GM21447 (cell line): ENCODE data around the gene ADAMTS2.

Experiments used
- ATAC-seq: cut with Tn5 transposase; IDR thresholded peaks from one replicate; pipeline ENCODE4 v1.9.1; 2021; ENCODE audit not compliant: unreplicated experiment

The ADAMTS2 gene

DNA sequence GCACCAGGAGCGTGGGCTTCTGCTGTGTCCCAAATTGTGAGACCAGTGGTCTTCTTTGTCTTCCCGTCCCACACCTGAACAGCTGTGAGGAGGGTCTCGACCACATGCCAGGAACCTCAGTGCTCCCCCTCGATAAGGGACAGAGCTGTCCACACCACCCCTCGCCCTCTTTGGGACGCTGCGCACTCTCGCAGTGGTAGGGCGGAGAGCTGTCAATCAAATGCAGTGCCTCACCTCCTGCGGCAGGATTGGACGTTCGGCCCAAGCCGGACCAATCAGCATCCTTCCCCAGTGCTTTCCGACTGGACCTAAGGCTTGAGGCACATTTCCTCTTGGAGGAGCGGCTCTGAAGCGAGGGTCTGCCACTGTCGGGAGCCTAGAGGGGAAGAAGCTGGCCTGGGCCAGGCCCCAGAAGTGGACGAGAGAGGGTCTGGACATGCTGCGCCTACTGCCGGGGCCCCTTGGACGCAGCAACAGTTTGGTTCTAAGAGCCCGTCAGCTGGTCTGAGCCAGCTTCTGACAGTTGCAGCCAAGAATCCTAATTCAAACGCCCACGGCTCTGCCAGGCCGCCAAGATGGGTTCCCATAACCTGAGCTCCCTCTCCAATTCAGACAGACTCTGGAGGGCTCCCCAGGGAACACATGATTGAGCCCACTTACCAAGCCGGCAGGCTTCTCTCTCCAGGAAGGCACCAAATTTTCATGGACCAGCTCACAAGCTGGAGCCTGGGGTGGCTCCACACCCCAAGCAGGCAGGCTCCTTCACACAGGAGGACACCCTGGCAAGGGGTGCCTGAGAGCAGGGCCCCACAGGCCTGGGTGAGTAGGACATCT, 28.1 kb upstream of the ADAMTS2 start:
- no peak for ATAC-seq

DNA sequence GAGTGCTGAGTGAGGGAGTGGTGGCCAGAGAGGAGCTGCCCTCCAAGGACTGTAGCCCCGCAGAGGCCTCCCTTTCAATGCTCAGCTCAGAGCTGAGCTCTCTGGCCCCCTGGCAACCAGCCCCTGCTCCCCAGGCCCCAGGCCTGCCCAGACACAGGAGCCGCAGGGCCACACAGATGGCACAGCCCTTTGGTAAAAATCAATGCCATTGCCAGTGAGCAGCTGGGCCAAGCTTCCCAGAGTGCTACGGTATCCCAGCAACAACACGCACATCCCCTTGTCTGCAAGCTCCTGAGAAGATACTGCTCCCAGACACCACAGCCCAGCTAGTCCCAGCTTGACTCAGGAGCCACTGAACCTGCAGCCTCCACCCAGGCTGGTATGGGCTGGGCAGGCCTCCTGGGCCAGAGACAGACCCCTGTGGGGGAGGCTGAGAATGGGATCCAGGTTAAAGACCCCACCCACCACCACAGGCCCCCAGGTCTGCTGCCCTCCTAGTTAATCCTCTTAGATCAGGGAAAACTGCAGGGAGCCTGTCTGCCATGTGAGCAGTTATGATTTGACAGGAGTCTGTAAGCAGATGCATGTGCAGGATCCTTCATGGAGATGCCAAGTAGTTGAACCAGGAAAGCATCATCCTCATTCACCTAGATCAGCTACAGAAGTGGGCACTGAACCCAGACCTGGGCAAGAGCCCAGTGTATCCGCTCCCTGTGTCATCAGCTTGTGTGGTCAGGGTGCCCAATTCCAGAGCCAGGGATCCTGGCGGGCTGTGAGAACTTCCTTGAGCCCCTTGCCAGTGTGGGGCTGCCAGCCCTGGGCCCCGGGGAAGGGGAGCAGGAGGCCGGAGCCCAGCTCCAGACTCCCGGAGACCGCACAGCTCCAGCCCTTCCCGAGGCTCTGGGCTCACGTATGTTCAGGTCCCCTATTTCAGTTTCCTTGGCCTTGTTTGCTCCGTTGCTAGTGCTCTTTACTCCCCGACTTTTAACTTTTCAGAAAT, 26.7 kb upstream of the ADAMTS2 start:
- ATAC-seq = no peak

DNA sequence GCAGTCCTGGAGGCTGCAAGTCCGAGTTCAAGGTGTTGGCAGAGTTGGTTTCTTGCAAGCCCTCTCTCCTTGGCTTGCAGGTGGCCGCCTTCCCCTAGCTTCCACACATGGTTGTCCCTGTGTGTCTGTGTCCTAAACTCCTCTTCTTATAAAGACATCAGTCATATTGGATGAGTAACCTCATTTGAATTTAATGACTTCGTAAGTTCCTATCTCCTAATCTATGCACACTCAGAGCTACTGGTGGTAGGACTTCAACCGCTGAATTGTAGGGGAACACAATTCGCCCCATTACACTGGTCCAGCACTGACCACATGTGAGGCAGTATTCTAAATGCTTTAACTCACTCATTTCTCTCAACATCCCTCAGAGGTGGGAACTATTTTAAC, 25.9 kb upstream of the ADAMTS2 start:
- no peak for ATAC-seq

DNA sequence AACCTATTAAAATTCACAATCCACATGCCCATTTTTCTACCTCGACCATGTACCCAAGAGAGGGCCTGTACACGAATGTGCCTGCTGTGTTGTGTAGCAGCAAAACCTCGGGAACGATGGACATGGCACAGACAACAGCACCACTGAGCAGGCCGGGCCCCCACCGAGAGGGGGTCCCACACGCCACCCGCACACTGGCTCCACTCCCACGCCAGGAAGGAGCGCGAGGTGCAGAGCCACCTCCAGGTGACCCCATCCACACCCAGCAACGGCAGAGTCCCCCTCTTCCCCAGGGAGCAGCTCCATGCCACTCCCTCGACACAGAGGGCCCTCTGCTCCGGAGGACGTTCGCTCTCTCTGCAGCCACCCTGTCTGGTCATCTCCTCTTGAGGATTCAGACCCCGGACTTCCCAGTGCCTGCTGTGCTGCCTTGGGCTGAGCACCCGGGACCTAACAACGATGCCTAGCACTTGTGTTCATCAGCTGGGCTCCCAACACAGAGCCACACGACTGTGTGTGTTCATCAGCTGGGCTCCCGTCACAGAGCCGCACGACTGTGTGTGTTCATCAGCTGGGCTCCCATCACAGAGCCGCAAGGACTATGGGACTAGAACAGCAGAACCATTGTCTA, 25.3 kb upstream of the ADAMTS2 start:
- ATAC-seq = no peak

DNA sequence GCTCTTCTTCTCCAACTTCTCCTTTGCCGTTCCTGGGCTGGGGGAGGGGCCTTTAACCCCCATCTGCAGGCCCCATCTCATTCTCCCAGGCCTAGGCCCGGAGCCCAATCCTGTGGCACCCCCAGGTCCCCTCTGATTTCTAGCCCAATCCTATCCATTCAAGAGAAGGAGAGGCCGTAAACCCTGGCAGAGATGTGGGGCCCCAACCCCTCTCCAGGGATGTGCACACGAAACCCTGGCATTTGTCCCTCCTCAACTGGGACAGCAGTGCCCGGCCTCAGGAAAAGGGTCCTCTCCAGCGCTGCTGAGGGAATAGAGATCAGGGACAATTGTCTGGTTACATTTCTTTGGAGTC, 24.2 kb upstream of the ADAMTS2 start:
- no peak for ATAC-seq

DNA sequence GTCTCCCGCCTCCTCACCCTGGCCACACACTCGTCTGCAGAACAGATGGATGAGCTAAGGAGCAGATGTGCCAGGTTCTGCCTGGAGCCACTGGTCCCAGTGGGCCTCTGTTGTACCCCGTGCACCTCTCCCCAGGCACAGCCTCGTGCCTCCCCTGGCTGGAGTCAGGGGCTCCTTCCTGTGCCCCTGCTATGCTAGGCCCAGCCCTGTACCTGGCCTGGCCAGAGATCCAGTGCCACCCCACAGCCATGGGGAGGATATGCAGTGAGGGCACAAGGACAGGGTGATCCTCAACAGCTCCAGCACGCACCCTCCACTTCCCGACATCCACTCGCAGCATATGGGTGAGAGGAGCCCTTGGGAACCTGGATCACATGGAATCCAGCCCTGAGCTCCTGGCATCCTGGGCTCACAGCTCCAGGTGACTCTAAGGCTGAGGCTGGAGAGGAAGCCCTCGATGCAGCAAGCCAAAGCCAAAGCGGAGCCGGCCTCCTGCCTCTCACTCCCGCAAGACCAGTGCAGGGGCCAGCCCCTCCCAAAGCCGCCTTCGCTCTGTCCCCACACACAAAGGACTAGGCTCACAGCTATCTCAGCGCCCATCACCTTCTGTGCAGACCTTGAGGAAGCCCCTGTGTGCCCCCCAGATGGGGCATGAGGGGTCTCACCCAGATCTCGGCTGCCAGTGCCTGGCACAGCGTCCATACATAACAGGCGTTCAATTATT, 23.7 kb upstream of the ADAMTS2 start:
- ATAC-seq = no peak

DNA sequence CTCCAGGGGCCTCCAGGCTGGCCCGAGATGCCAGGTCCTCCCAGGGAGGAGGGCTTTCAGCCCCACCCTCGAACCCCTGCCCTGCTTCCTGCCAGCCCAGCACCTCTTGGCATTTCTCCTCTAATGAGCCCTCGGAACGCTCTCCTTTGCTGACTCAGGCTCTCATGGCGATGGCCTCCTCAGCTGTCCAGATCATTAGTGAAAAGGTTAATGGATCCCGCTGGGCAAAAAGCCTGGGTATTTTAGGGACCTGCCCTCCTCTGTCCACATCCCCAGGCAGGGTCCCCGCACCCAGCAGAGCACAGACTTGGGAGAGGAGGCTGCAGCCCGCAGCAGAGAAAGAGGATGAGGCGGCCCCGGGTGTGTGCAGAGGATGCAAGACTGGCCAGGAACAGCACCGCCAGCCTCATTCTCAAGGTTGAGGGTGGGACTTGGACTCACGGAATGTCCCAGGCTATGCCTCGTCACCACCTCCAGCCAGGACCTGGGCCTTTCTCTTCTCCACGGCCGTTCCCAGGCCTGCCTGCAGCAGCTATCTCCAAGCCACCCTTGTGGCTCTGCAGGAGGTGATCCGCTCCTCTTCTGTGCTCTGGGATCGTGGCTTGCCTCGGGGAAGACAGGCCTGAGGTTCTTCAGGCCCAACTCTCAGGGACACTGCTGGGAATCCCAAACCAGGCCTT, 23.0 kb upstream of the ADAMTS2 start:
- no peak for ATAC-seq

DNA sequence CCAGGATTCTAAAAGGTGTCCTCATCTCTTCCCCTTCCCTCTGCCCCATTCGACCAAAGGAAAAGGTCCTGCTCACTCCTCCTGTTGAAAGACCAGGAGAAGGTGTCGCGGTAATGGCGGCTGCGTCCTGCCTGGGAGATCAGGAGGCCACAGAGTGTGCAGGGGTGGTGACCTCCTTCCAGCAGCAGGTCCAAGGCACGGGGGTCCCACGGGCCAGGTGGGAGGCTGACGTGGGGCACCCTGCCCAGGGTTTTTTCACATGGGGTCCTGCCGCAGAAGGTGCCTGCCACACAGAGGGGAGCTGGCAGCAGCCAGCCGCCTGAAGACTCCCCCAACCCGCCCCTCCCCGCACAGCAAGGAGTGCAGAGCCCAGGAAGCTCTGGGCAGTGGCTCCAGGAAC, 22.2 kb upstream of the ADAMTS2 start:
- ATAC-seq = no peak

DNA sequence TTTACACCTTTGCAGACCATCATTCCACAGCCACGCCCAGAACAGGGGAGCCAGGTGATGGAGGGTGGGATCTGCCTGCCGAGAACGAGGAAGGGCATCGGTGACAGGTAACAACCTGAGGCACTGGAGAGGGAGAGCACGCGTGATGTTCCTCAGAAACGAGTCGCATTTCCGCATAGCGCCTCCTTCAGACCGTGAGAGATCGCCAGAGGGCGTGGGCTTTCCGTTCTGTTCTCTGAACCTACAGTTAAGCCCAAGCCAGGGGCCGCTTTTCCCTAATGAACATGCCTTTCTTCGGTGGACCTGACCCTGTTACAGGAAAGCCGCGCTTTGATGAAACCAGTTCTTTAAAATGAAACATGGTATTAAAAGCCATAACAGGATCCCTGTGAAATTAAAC, 17.1 kb upstream of the ADAMTS2 start:
- no peak for ATAC-seq

DNA sequence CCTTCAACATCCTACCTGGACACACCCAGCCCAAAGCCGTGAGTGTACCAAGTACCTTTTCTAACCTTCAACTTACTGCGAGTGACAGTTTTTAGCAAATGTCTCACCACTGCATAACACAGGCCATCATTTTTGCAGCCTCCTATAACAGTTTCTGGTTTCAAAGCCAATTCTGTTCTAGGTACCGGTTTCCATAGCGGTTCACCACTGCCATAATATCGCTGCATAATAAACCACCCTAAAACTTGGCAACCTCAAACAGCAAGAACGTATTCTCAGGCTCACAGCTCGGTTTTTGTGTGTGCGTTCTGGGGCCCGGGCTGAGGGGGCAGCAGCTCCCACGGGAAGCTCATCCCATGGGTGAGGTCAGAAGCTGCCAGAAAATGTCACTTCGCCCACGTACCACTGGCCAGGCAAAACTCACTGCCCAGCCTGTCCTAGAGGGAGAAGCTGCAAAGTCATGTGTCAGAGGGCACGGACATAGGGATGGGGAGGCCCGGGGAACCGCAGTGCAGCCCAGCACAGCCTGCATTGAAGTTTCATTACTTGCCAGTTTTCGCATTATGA, 15.9 kb upstream of the ADAMTS2 start:
- no peak for ATAC-seq

DNA sequence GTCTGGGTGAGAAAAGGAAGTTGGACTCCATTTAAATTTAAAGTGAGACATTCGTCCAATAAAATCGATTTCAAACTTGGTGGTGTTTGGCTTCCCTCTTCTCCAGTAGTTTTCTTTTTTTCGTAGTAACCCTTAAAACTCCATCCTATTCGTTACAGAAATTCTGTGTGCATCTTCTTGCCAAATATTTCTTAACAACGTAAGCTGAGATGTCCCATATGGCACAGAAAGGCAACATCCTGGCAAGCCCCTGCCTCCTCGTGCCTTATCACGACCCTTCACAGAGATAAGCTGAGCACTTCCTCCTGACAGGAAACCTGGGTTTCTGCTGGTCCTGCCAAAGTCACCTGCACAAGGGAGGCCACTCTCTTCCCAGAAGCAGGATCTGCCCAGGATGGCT, 11.8 kb upstream of the ADAMTS2 start:
- no peak for ATAC-seq

DNA sequence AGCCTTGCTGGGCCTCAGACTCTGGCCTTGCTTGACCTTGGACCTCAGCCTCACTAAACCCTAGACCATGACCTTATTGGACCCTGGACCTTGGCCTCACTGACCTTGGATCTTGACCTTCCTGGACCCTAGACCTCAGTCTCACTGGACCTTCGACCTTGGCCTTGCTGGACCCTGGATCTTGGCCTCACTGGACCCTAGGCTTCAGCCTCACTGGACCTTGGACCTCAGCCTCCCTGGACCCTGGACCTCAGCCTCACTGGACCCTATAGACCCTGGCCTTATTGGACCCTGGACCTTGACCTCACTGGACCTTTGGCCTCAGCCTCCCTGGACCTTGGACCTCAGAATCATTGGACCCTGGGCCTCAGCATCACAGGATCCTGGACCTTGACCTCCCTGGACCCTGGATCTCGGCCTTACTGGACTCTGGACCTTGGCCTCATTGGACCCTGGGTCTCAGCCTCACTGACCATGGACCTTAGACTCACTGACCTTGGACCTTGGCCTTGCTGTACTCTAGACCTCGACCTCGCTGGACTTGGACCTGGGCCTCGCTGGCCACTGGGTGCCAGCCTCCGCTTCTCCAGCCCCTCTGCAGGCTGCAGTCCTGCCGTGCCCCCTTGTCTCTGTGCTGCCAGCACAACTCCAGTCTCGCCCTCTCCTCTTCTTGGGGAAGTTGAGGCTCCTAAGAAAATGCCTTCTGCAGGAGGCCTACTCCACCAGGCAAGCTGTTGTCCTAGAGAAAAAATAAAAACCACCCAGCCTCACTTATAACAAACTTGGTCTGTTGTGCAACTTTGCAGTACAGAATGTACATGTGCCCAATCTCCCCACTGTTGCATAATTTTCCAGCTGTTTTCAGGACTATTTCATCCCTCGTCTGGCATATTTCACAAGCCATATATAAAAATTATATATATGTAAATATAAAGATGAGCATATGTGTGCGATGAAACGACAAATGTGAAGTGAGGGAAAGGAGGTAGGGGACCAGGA, 11.0 kb upstream of the ADAMTS2 start:
- ATAC-seq = no peak

DNA sequence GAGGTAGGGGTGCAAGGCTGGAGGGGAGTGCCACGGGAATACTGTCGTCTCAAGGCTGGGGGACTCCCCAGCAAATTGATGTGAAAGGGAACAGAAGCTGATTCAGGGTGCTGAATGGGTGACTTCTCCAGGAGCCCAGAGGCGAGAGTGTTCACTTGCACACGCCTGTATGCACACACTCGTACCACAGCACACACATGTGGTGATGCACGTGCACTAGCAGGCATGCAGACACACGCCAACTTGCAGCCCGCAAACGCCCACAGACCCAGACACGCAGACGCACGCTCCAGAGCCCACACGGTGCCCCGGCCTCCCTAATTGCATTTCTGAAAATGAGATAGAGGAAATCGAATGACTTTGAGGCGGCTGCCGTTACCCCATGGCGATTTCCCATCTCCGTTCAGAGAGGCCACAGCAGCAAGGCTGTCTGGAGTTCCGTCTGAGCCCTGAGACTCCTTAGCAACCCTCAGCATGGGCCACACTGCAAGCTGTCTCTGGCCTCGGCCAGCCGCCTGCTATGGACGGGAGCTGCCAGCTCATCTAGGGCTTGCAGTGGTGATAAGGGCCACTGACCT, 9.1 kb upstream of the ADAMTS2 start:
- ATAC-seq = no peak

DNA sequence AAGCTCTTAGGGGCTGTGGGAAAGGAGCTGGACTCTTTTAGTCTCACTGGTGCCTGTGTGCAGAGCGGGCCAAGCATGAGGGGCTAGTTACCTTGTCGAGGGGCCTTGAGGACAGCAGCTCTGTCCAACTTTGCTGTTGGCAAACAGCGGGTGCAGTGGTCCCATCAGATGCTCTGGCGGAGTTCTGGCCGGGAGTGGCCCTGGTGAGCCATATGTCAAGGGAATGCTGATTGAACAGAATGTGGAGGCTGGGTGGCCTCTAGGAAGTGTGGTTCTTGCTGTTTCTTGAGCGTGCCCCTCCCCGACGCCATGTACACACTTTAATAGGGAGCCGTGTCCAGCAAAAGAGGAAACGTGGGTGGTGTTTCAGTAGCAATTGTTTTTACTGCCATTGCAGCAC, 3.6 kb upstream of the ADAMTS2 start:
- no peak for ATAC-seq

DNA sequence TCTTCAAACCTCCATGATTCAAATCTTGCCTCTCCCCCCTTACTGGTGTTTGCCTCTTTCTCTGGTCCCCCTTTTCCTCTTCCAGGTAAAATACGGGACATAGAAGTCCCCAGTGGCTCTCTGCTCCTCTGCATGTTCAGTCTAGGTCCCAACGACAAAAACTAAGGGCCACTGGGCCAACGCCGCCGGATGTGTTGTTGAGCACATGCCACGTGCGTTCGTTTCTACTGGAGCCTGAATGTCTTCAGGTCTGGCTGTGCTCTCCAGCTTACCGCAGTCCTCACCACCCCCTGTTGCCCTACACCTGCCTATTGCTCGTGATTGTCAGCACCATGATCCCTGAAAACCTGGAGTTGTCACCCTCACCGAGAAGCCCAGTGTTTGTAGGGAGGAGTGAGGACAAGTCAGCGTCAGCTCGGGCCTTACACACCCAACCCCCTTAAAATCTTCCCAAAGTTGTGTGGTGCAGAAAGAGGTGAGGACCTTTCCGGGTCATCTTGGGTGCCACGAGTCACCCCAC, 2.8 kb upstream of the ADAMTS2 start:
- ATAC-seq = no peak

DNA sequence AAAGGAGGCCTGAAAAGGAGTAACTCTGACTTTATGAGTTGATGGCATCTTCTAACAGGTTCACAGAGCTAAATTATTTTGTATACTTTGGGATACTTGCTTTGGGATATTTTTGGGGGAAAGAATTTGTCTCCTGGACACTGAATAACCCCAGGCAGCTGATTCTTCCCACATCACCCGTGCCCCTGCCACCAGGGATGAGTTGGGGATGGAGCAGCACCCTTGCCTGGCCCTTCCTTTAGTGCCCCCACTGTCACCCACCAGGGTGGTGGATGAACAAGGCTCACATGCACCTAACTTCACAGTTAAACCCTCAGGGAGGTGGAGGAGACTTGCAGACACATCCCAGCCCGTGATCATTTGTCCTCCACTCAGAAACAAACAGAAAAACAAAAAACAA, 2.3 kb upstream of the ADAMTS2 start:
- no peak for ATAC-seq

DNA sequence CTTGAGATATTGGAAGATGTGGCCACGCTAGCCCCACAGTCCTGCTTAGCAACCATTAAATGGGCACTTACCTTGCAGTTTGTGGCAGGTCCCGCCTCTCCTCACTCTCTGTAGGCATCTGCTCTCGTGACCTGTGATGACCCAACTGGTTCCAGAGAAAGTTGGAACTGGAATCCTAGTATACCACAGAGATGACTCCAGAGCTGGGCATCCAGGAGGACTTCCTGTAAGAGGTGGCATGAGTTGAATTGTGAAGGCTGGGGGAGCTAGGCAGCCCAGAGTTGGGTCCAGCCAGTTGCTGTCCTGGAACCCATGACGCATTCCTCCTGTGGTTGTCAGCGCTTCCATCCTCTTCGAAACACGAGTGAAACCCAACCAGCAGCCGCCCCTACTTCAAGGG, 1.6 kb upstream of the ADAMTS2 start:
- ATAC-seq = no peak

DNA sequence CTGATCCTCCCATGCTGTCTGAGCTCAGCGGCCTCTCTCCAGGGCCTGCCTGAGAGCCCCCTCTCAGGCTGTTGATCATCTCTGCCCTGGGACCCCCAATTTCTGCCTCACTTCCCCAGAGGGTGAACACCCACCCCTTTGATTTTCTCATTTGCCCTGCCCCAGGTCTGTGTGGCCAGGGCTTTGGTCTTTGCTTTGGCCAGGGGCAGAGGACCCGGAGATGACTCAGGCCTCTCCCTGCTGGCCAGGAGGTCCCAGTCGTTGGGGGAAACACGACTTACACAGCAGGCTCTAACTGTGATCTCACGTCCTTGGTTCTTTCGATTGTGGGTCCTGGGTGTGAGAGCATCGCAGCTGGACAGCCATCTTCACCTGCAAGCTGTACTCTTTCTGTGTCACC, 1.1 kb upstream of the ADAMTS2 start:
- no peak for ATAC-seq

DNA sequence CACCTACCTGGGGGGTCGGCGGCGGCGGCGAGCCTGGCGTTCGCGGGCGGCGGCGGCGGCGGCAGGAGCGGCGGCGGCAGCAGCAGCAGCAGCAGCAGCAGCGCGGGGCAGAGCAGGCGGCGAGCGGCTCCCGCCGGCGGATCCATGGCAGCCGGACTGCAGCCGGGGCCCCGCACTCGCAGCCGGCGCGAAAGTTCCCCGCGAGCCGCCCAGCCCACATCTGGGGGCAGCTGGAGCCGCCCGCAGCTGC, 153 bp downstream of the ADAMTS2 start:
- no peak for ATAC-seq
